Hematopoietic multipotent progenitor cell (in vitro differentiated cells): ENCODE data around the gene ERMP1. TPM values are rescaled to one million over a fixed set of nuclear protein-coding genes. Genes with fewer than 3 reads are reported as not detected.
"Not testable (repeated sequence)": the region's sequence is repeated elsewhere in the genome, so short reads cannot be mapped to it uniquely, and the experiment has no call there.

ENCODE experiments used
- DNase-seq, 3 donors: peaks; one replicate each; pipeline ENCODE4 v3.0.0-alpha.2; 2011 to 2015; ENCODE audit warnings: low read depth in 2 of 3, low spot score in 2 of 3
- total RNA-seq: library from RNA; depleted of rRNA; stranded (reverse); fragments of >200 nt; gene quantifications from one replicate; pipeline ENCODE4 v1.2.3, GENCODE V29; 2012

The ERMP1 gene
- total RNA-seq, 1 donor = 57.4 TPM

DNA sequence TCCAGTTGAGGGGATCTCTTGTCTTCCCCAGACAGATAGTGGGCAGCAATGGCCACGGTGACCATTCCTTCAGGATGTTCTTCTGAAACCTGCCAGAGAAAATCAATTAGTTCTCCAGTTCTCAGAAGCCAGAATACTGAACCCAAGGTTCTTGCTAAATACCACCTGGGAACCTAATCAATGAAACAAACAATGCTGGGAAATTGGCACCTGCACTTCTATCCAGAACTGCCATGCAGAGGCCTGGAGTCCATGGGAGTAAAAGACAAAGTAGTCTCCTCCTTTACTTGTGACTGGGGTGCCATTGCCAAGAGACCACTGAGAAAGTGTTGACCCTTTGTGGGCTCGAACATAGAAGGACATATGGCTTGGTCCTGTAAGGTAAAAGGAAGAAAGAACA is 45.7 kb downstream of the ERMP1 start:
- DNase-seq = no peak

DNA sequence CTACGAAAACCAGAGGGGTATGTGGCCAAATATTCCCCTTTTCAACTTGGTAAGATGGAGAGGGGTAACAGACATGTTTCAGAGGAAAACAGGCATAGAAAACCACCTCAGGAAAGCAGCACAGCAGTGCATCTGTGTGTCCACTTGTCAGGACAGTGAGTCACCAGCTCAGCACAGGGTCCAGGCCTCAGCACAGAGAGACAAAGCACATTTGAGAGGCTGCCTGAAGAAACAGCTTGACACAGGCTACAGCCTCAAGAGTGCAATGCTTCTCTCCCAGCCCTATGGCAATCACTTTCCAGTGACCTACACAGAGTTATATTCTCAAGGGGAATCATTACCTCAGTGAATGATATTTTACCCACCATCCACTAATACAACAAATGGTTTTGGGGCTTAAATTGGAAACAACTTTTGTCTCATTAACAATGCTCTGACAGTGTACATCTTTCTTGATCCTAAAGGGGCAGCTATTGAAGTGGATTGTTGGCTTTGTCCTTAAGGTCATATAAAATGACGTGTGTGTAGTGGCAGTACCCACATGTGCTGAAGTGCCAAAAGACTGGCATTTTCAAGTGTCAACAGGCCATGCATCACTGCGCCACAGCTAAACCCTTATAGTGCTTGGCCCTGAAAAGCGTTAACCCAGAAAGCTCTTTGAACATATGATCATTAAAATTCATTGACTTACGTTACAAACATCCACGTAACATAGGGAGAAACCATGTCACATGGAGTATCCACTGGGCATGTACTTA is 46.4 kb downstream of the ERMP1 start:
- DNase-seq = no peak

DNA sequence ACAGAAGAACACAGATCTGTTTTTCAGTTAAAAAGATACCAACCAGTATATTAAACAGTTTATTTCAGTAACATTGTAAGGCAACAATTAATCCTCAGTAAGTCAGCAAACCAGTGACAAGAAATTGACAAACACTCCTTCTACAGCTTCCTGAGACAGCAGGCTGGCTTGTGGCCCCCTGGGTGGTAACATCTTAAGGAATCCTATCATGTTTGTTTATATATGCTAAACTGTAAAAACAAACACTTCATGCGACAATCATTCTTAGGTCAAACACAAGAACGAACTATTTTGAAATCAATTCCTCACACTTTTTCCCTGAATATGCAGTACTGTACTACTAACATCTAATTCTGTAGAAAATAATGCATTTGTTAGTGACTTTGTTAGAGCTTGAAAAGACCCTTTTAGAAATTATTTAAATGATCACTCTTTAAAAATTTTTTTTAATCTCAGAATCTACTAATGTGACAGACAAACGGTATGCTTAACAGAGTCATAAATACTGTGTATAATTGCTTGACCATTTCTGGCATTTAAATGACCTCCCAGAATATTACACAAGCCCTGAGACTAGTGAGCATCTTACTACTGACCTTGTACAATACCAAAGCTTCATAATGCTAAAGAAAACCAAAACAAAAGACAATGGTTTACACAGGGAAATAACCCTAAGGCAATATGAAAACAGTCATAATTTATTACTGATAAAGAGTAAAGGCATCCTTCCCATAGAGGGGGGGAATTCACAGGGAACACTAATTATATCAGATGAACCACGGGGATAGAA is 48.2 kb downstream of the ERMP1 start:
- no peak for DNase-seq

DNA sequence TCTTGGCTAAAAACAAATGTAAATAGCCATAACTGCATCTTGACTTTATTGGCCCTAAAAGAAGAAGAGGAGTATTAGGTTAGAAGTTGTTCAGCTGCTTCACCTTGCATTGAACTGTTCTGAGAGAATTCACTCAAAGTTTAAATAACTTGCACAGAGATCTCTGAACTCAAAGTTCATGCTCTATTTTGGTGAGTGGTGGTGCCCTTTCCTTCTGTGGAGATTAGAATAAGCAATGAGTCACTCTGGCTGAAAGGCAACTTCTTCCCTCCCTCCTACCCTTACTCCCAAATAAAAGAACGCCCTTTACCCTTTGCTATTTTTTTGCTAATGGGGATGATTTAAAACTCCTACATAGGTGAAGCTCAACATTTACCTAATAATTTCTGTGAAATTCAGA is 48.9 kb downstream of the ERMP1 start:
- DNase-seq = no peak

DNA sequence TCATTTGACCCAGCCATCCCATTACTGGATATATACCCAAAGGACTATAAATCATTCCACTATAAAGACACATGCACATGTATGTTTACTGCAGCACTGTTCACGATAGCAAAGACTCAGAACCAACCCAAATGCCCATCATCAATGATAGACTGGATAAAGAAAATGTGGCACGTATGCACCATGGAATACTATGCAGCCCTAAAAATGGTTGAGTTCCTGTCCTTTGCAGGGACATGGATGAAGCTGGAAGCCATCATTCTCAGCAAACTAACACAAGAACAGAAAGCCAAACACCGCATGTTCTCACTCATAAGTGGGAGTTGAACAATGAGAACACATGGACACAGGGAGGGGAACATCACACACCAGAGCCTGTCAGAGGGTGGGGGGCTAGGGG is 49.5 kb downstream of the ERMP1 start:
- not testable (repeated sequence) for DNase-seq

DNA sequence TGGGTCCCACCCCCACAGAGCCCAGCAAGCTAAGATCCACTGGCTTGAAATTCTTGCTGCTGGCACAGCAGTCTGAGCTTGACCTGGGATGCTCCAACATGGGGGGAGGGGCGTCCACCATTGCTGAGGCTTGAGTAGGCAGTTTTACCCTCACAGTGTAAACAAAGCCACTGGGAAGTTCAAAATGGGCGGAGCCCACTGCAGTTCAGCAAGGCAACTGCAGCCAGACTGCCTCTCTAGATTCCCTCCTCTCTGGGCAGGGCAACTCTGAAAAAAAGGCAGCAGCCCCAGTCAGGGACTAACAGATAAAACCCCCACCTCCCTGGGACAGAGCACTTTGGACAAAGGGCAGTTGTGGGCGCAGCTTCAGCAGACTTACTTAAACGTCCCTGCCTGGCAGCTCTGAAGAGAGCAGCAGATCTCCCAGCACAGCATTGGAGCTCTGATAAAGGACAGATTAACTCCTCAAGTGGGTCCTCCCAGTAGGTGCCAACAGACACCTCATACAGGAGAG is 53.2 kb downstream of the ERMP1 start:
- not testable (repeated sequence) for DNase-seq

DNA sequence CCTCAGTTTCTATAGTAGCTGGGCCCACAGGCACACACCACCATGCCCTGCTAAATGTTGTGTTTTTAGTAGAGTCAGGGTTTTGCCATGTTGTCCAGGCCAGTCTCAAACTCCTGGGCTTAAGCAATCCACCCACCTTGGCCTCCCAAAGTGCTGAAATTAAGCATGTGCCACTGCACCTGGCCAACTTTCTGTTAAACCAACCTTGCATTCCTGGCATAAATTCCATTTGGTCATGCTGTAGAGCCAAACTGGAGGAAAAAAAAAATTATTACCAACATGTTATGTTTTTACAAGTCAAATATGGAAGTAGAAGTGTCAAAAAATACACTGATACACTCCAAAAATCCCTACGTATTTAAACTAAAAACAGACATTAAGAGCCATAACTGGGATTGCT is 54.1 kb downstream of the ERMP1 start:
- peak in 1 of 3 donors; percentile 48 for DNase-seq

DNA sequence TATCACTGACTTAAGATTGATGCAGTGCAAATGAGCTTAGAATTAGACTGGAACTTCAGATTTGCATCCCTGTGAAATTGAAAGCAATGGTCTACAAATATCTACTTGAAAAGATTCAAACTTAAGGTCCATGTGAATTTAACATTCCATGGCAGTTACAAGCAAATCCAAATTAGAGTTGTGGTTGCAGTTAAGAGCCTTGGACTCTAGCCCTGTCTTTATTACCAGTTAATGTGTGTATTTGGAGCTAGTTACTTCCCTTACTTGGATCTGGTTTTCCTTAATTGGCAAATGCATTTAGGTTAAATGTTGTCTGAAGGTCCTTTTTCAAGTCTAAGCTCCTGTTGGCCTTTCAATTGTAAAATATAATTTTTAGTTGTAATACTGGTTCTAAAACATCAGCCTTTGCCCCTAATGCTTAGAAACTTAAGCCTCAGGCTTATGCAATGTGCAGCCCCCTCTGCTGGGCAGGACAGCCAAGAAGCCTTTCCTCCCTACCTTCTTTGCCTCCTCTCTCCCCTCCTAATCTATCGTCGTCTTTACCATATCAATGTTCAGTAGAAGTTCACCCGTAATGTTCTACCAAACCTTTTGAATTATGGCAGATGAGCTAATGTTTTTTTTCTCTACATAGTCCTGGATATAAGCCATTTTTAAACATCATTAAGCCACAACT is 59.5 kb downstream of the ERMP1 start:
- DNase-seq = peak in 1 of 3 donors; percentile 22

DNA sequence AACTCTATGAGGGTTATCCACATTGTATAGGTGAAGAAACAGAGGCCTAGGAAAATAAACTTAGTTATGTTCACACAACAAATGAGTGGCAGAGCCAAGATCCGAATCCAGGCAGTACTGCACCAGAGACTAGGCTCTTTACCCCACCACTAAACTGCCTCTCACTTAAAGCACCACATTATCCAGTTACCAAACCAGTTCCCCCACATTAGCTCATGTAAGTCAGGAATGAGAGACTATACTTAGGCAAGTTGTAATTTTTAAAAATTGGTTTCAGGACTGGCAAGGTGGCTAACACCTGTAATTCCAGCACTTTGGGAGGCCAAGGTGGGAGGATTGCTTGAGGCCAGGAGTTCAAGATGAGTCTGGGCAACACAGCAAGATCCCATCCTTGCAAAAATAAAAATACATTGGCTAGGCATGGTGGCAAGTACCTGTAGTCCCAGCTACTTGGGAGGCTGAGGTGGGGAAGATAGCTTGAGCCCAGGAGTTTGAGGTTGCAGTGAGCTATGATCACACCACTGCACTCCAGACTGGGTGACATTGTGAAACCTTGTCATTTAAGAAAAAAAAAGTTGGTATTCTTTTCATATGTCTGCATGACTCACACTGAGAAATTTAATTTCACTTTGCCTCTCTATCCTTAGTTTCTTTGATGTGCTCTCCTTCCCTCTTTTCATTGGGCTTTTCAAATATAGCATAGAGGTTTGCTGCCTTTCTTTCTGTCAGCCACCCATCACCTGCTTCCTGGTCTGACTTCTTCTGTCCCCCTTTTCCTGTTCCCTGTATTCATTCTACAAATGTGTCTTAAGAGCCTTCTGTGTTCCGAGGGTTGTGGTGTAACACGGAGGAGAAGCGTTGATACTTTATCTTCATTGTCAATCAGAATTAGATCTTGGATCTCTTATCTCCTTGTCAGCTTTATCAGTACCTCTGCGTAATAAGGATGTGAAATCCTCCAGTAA is 64.7 kb downstream of the ERMP1 start:
- no peak for DNase-seq

DNA sequence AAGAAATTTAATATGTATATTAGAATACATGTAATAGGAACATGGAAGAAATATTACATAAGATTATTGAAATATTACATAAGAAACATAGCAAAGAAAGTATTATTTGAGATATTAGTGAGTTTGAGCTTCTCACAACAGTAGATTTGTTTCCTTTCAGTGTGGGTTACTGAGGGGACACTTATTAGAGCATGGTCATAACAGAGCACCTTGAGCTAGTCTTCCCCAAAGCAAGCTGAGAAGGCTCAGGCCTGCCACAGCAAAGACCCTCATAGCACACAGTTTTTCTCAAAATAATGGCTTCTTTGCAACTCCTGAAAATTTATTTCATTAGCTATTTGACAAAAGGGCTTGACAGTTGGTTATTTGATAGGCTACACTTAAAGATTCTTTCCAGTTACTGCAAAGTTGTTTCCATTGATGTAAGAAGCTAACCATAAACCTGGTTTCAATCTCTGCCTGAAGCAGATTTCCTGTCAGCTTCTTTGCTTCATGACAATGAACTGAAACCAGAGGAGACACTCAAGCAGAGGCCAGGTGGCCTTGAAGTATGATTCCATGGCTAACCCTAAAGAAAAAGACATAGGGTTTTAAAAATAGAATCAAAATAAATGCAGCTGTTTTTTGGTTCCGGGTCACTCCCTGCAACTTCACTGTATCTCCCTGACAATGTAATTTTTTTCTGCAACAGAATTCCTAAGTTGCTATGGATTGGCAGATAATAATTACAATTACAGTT is 68.6 kb downstream of the ERMP1 start:
- DNase-seq = no peak

DNA sequence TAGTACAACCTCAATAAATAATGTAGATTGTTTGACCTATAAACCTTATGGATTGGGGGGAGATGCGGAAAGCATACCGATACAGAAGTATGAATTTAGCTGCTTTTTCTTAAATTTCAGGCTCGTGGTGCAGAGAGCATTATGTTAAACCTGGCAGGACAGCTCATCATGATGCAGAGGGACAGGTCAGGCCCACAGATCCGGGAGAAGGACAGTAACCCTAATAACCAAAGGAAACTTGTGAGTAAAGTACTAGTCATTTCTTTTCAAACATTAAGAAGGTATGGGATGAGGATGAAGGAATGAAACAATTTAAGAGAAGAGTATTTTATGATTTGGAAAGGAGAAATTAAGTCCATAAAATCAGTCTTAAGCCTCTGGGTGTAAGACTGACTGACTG is 70.5 kb downstream of the ERMP1 start:
- no peak for DNase-seq

DNA sequence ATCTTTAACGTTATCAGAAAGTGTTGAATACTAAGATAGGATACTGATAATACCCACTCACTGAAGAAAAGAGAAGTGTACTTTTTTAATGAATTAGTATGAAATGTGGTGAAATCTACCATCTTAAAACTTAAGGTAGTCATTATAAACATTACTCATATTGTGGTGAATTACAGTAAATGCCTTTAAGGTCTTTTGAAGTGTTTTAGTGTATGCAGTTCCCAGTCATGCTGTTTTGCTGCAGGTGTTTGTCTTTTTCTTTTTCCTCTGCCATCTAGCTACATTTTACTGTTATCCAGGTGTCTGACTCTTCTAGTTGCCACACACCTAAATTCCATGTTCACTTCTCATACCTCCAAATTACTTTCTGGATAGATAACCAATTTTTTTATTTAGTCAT is 72.6 kb downstream of the ERMP1 start:
- DNase-seq = no peak

DNA sequence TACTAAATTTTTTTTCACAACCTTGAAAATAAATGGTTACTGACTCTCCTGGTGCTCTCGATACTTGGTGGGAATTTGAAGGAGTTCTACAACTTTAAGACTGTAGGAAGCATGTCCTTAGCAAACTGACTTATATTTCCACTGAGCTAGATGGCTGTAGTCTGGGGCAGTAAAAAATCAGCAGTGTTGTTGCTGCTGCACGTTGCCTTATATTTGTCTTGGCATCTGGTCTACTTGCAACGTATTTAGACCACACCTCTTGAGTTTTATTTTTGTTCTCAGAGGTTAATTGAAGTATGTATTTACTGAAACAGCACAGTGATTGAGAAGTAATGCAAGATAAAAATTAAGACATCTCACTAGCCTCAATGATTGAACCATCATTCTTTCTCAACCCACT is 76.3 kb downstream of the ERMP1 start:
- no peak for DNase-seq

DNA sequence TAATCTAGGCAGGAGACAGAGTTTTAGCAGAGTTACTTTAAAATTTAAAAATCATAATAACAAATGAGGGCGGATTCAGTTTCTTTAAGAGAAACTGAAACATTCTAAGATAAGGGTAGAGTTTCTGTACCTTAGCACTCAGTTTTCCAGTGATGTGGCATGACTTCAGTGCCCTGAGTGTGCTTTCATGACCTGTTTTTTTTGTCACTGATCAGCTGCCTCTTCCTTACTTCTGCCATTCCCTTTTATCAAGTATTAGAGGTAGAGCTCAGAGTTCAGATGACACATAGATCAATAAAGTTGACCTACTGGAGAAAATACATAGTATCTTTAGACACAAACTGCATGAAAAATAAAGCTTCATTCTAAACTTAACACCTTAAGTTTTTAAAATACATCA is 82.3 kb downstream of the ERMP1 start:
- DNase-seq = no peak

DNA sequence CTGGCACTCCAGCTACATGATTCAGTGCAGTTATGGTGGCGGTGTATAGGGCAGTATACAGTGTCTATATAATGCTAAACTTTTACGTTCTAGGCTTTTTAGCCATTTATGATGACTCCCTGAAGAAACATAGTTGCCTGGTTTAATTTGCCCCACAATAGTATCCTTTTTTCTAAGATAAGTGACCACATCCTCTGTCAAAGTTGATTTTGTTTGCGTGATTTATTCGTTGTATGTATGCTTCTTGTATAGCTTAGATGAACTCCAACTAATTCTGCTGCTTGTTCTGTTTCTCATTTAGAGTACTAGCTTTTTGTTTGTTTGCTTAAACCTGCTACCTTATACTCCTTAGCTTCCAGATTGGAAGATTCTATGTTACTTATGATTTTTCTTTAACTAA is 83.6 kb downstream of the ERMP1 start:
- peak in 1 of 3 donors; percentile 50 for DNase-seq

DNA sequence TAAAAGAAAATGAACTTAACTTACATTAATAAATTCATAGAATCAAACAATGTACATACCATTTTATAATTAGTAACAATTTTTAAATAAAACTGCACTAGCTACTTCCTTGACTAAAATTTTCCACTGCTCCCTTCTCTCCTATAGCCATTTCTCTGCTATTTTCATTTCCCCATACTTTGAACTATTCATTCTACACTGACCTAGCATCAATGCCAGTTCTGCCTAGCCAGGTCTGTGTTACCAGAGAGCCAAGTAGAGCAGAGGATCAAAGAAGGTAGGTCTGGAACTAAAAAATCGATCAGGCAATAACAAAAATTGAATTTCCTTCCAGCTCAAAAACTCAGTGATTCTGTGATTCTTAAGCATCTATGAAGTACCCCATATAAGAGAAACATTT is 84.5 kb downstream of the ERMP1 start:
- no peak for DNase-seq

DNA sequence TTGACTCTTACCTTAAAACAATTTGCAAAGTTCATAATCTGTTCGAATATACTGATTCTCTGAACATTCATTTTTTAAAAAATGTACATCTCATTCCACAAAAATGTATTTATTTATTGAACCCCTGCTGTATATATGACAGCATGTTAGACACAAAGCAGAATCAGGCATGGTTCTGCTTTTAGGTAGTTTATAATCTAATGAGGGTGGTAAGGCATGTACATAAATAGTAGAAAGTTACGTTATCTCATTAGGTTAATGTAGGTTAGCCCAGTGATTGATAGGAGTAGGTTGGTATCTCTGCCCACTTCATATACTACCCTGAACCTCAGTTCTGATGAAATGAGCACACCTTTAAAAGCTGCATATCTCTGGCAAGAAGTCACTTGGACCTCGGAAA is 89.8 kb downstream of the ERMP1 start:
- DNase-seq = no peak

DNA sequence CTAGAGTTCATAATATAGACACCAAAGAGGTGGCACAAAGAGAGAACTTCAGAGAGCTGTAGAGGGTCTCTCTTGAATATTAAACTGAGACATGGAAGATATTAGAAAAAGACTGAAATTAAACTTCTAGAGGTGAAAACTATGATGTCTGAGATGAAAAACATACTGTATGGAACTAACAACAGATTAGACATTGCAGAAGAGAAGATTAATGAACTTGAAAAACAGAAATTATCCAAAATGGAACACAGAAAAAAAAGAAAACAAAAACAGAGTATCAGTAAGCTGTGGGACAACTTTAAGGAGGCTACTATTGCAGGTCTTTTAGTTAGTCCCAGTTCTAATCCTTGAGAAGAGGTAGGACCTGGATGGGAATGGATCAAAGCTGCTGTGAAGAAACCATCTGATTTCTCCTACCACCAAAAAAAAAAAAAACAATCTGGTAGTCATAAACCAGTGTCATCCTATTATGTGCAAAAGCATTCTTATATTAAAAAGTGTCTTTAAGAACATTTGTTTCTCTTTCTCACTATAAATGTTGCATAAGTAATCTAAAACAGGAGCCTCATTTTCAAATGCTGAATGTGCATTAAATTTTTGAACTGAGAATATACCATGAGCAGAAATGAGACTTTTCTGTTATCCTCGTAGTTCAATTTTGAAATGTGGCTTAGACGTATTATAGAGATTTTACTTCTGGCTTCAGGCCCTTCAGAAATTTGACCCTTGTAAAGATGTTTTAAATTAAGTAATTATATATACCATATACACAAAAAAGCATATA is 96.2 kb downstream of the ERMP1 start:
- no peak for DNase-seq

DNA sequence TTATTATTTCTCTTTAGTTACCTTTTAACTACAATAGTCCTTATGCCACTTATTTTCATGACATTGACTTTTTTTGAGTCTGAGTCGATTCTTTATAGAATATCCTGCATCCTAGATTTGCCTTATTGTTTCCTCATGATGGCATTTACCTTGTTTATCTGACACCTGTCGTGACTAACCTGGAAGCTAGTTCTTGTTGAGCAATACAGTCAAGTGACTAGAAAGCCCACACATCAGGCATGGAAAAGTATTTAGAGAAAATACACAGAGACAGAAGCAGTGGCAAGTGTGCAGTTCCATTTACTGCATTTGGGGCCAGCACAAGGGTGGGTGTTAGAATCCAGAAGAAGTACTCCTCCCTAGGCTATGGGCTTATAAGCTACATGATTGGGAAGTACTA is 97.8 kb downstream of the ERMP1 start:
- DNase-seq = no peak
